Testis (tissue), 3 donors: ENCODE results near the gene SNAI1. TPM values are rescaled to one million over a fixed set of nuclear protein-coding genes. Genes with fewer than 3 reads are reported as not detected.

Experiments used
- DNase-seq: peaks from one replicate; pipeline ENCODE4 v3.0.0-alpha.2; 2019
- H3K27ac ChIP-seq, 2 donors: fragments of 200-600 bp; sonication (generic); one replicate each; pipeline ENCODE4 v1.5.1; 2019
- H3K27me3 ChIP-seq: fragments of 200-600 bp; sonication (generic); one replicate; pipeline ENCODE4 v1.5.1; 2019
- H3K36me3 ChIP-seq: fragments of 200-600 bp; sonication (generic); one replicate; pipeline ENCODE4 v1.5.1; 2017; ENCODE audit warnings: low read depth; ENCODE audit errors: missing control alignments
- H3K4me1 ChIP-seq: fragments of 200-600 bp; sonication (generic); one replicate; pipeline ENCODE4 v1.5.1; 2019
- H3K4me3 ChIP-seq, 2 donors: fragments of 200-600 bp; sonication (generic); one replicate each; pipeline ENCODE4 v1.5.1; 2017 to 2019
- H3K9me3 ChIP-seq: fragments of 200-600 bp; sonication (generic); one replicate; pipeline ENCODE4 v1.5.1; 2017
- CTCF ChIP-seq, 3 experiments: fragments of 450-650 bp in 2 of 3; fragments of 200-600 bp in 1 of 3; sonication (generic) in 1 of 3; IDR thresholded peaks; one replicate each; pipeline ENCODE4 v1.5.1; 2016 to 2019; ENCODE audit warnings: antibody characterized with exemption in 3 of 3, mild to moderate bottlenecking in 2 of 3, moderate library complexity in 1 of 3
- POLR2A ChIP-seq: fragments of 450-650 bp; IDR thresholded peaks from one replicate; pipeline ENCODE4 v1.6.1; 2017; ENCODE audit warnings: antibody characterized with exemption, mild to moderate bottlenecking, moderate library complexity
- WGBS, 2 donors: methylation state at CpG; one replicate each; pipeline ENCODE4 v1.1.5; 2018; 5-methylcytosine and 5-hydroxymethylcytosine counted together
- intact Hi-C: fragments of 100-400 bp; cut with DNase I; formaldehyde crosslinking; loops from one replicate; pipeline ENCODE4 v1.15.1; 2023; ENCODE audit warnings: low total_unique reads
- polyA plus RNA-seq: library from polyadenylated mRNA; stranded (reverse); fragments of 350-450 nt; fragmentation: Illumina TruSeq; extraction: RNeasy Lipid Tissue Mini Kit (QIAGEN cat#74804); gene quantifications from one replicate; pipeline ENCODE4 v1.2.3, GENCODE V29; 2014; ENCODE audit warnings: low read depth, low replicate concordance; ENCODE audit not compliant: insufficient read depth
- total RNA-seq, 2 donors: library from RNA; depleted of rRNA; stranded (reverse); fragments of >200 nt; gene quantifications; one replicate each; pipeline ENCODE4 v1.2.3, GENCODE V29; 2016

Gene SNAI1
- total and polyA plus RNA-seq, 3 donors from 2014 or later: 4.0 to 7.6 (median 7.0) TPM

DNA sequence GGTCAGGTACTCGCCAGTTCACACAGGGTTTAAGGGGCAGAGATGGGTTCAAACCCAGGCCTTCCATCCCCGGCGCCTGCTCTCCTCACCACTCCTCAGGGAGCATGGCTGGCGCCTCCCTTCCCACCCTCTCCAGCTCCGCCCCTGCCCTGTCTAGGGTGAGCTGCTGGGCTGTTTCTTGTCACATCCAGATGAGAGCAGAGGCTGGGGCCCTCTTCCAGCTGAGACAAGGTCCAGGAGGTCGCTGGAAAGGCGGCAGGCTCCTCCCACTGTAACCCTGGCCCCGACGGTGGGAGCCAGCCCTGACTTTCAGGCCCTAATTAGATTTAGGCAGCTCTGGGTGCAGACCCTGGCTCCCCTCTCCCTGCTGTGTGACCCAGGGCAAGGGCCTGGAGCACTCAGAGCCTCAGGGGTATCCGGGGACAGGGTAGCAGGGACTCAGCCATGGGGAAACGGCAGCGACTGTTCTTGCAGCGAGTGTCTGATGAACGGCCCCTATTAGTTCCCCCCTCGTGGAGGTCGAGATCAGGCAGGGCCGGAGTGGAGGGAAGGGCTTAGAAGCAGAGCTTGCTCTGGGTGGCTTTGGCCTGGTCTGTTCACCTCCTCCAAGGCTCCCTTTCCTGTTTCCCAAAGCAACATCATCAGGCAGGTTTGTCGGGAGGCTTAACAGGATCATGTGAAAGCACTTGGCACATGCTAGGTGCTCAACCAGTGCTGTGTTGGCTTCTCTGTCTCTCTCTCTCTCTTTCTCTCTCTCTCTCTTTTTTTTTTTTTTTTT is 33.4 kb downstream of the SNAI1 start:
- 53 to 68% methylated on average over 11 to 18 of the region's 18 CpGs for WGBS, 2 donors
- intact Hi-C loops: no loop called here
- Histone ChIP-seq H3K4me3 (no peak overlapping the region), H3K4me1 (peaks cover 4% of the 10 kb centered on the region), H3K9me3 (no peaks in the 10 kb centered on the region), H3K36me3 (no peaks in the 10 kb centered on the region), H3K27me3 (no peaks in the 10 kb centered on the region), H3K27ac (peak overlapping the region in 1 of 2 donors; percentile 13)
- no peak for TF ChIP-seq POLR2A
- no peak for DNase-seq

DNA sequence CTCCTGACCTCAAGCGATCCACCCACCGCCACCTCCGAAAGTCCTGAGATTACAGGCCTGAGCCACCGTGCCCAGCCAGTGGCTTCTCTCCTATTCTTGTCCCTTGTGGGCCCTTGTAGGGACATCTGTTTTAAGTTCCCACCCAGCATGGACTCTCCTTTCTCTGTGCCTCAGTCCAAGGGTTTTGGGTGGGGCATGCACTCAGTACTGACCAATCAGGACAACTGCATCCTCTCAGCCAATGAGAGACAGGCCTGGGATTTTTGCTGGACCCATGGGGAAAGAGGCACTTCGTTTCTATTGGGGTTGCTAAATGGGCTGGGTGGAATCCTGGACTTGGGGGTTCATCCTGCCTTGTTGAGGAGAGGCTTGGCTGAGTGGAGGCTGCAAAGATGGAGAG is 34.4 kb downstream of the SNAI1 start:
- Histone ChIP-seq H3K4me3 (no peak overlapping the region), H3K9me3 (no peaks in the 10 kb centered on the region), H3K4me1 (peaks cover 4% of the 10 kb centered on the region), H3K27ac (no peak overlapping the region), H3K36me3 (no peaks in the 10 kb centered on the region), H3K27me3 (no peaks in the 10 kb centered on the region)
- WGBS, 2 donors: 60 to 67% methylated on average over 5 of the region's 5 CpGs
- intact Hi-C loops: no loop called here
- no peak for DNase-seq
- TF ChIP-seq CTCF (IDR thresholded peaks at IDR 0.05) (no peak), POLR2A (no peak)

DNA sequence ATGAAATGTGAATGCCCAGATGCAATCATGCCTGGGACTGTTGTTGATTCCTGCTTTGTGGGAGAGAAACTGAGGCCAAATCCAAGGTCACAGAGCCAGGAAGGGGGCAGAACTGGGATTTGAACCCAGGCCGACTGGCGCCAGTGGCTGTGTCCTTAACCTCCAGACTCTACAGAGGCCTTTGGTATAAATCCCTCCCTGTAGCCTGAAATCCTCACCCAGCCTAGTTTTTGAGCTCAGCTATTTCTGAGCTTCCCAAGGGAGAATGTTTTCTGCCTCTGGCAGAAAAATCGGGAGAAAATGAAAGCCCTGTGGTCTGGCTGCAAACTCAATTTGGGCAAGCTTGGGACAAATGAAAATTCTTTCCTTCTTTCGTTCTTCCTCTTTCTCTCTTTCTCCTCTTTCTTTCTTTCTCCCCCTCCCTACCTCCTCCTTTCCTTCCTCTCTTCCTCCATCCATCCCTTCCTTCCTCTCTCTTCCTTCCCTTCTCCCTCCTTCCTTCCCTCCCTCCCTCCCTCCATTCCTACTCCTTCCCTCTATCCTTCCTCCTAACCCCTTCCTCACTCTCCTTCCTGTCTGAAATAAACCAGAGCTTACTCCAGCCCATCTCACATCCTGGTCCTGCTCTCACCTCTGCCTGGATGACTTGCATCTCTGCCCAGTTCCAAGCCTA is 34.9 kb downstream of the SNAI1 start:
- TF ChIP-seq POLR2A (no peak), CTCF (IDR thresholded peaks at IDR 0.05) (no peak)
- H3K4me1 ChIP-seq: peaks cover 4% of the 10 kb centered on the region
- H3K9me3 ChIP-seq: no peaks in the 10 kb centered on the region
- H3K27me3 ChIP-seq: no peaks in the 10 kb centered on the region
- WGBS, 2 donors: 38 to 40% methylated on average over 4 of the region's 4 CpGs
- intact Hi-C loops: no loop called here
- DNase-seq: no peak
- H3K36me3 ChIP-seq: no peaks in the 10 kb centered on the region
- no peak overlapping the region for H3K27ac ChIP-seq
- no peak overlapping the region for H3K4me3 ChIP-seq

- TF ChIP-seq CTCF (IDR thresholded peaks at IDR 0.05): no peak
- TF ChIP-seq POLR2A: no peak
- DNase-seq: no peak
- intact Hi-C loops: no loop called here
- WGBS, 2 donors: 79 to 80% methylated on average over 5 to 13 of the region's 13 CpGs
- Histone ChIP-seq H3K9me3 (no peaks in the 10 kb centered on the region), H3K4me3 (no peak overlapping the region), H3K27ac (no peak overlapping the region), H3K27me3 (no peaks in the 10 kb centered on the region), H3K4me1 (peaks cover 4% of the 10 kb centered on the region), H3K36me3 (no peaks in the 10 kb centered on the region)
Observed at GRCh38 chr20:50019466-50020256, 36.9 kb downstream of the SNAI1 start.

DNA sequence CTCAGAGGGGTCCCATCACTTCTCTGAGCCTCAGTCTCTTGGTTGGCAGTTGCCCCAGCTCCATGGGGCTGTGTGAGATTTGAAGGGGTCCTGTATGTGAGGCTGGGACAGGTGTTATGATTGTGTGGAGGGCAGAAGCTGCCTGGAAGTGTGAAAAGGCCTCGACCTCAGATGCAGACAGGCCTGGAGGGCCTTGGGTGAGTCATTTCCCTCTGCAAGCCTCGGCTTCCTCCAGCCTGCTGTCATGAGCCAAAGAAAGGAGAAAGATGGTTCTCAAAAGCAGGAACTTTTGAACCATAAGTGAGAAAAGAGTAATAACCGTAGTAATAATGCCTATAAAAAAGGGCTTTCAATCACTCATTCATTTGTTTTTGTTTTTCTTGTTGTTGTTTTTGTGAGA is 37.5 kb downstream of the SNAI1 start:
- WGBS, 2 donors: 82 to 87% methylated on average over 3 of the region's 3 CpGs
- Histone ChIP-seq H3K4me3 (no peak overlapping the region), H3K4me1 (peaks cover 4% of the 10 kb centered on the region), H3K27ac (no peak overlapping the region), H3K27me3 (no peaks in the 10 kb centered on the region), H3K9me3 (no peaks in the 10 kb centered on the region), H3K36me3 (no peaks in the 10 kb centered on the region)
- intact Hi-C loops: no loop called here
- no peak for DNase-seq
- TF ChIP-seq POLR2A (no peak), CTCF (IDR thresholded peaks at IDR 0.05) (no peak)
